ENCODE results near the gene SNX11. TPM values are rescaled to one million over a fixed set of nuclear protein-coding genes. Genes with fewer than 3 reads are reported as not detected.
"Not testable (repeated sequence)": the region's sequence is repeated elsewhere in the genome, so short reads cannot be mapped to it uniquely, and the experiment has no call there.

SNX11 gene
- polyA plus RNA-seq, 1 experiment = 27.3 TPM

DNA sequence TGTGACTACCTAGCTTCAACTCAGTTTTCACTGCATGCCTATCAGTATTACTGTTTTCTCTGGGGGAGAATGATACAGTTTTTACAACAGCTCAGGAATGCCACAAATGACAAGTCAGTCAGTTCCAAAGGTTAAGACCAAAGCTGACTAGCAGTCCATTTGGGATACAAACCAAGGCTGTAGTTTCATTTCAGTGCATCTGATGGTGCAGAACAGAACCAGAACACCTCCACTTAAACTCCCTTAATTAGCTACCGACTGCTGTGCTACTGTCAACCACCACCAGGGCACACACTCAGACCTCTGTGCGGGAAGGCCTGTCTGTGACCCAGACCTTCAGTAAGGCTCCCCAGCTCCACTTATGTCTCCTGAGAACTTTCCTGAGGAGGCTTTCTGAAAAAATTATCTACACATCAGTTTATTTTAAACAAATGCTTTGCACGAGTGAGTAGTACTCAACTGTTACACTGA lies 39.0 kb upstream of the SNX11 start:
- no peak overlapping the region for H3K4me3 ChIP-seq (ENCODE audit: low read depth, low read length)
- peaks cover 10% of the 10 kb centered on the region for H3K36me3 ChIP-seq (ENCODE audit: control insufficient read depth, insufficient read depth, low read length)
- TF ChIP-seq, protein P1, sequence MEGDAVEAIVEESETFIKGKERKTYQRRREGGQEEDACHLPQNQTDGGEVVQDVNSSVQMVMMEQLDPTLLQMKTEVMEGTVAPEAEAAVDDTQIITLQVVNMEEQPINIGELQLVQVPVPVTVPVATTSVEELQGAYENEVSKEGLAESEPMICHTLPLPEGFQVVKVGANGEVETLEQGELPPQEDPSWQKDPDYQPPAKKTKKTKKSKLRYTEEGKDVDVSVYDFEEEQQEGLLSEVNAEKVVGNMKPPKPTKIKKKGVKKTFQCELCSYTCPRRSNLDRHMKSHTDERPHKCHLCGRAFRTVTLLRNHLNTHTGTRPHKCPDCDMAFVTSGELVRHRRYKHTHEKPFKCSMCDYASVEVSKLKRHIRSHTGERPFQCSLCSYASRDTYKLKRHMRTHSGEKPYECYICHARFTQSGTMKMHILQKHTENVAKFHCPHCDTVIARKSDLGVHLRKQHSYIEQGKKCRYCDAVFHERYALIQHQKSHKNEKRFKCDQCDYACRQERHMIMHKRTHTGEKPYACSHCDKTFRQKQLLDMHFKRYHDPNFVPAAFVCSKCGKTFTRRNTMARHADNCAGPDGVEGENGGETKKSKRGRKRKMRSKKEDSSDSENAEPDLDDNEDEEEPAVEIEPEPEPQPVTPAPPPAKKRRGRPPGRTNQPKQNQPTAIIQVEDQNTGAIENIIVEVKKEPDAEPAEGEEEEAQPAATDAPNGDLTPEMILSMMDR (IDR thresholded peaks at IDR 0.05; ENCODE audit: insufficient read depth, low read depth, low read length) = peak; percentile 45
- POLR2A ChIA-PET = interaction anchor here (1.1 kb wide), 1 partner anchor 39 kb away, joined by 3 read pairs; no protein-coding TSS in a partner anchor
- CTCF ChIA-PET = interaction anchor here (0.7 to 3.3 kb wide), 17 partner anchors 9 to 90 kb away, joined by 3 to 35 read pairs (median 4); partner anchors contain the start of genes COPZ2 and NFE2L1
- peak; percentile 32 for DNase-seq (ENCODE audit: low read depth)
- H3K27me3 ChIP-seq (ENCODE audit: control insufficient read depth, insufficient read depth, low read length) = no peaks in the 10 kb centered on the region

DNA sequence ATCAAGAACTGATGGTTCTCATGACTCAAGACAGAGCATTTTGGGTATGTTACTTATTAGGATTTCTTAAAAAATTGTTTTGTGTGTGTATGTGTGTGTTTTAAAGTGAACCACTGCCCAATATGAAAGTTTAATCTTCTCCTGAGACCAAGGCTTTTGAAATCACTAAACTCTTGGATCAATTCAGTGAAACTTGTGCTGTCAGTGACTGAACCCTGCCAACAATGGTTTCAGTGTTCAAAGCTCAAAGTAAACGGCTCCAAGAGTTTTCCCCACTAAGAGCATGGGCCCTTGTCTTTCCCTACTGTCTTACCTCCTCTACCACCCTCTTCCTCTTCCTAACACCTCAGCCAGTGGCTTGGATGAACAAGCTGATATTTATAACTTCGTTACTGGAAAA lies 37.4 kb upstream of the SNX11 start:
- Histone ChIP-seq H3K36me3 (ENCODE audit: control insufficient read depth, insufficient read depth, low read length) (peaks cover 10% of the 10 kb centered on the region), H3K27me3 (ENCODE audit: control insufficient read depth, insufficient read depth, low read length) (no peaks in the 10 kb centered on the region), H3K4me3 (ENCODE audit: low read depth, low read length) (no peak overlapping the region)
- ChIA-PET CTCF (interaction anchor here (1.1 to 3.3 kb wide), 2 partner anchors 41 to 44 kb away, joined by 3 to 35 read pairs; no protein-coding TSS in a partner anchor), POLR2A (no interaction called here)
- DNase-seq (ENCODE audit: low read depth) = no peak
- TF ChIP-seq, protein P1 (IDR thresholded peaks at IDR 0.05; ENCODE audit: insufficient read depth, low read depth, low read length) = no peak

DNA sequence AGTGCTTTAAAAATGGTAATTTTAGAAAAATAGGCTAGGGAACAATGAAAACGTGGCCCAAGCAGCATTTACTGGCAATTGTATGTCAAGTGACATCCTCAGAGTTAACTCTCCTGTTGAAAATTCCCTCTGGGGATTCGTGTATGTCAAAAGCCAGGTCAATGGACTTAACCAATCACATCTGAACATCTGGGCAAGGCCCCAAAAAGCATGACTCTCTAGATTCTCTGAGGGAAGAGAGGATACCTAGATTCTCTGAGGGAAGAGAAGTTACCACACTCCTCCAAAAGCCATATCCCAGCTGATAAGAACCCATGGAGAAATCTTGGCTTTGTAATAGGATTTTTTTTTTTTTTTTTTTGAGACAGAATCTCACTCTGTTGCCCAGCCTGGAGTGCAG lies 35.9 kb upstream of the SNX11 start:
- DNase-seq (ENCODE audit: low read depth) = no peak
- Histone ChIP-seq H3K36me3 (ENCODE audit: control insufficient read depth, insufficient read depth, low read length) (peaks cover 11% of the 10 kb centered on the region), H3K27me3 (ENCODE audit: control insufficient read depth, insufficient read depth, low read length) (no peaks in the 10 kb centered on the region), H3K4me3 (ENCODE audit: low read depth, low read length) (no peak overlapping the region)
- TF ChIP-seq, protein P1 (IDR thresholded peaks at IDR 0.05; ENCODE audit: insufficient read depth, low read depth, low read length) = no peak
- ChIA-PET CTCF (interaction anchor here (0.6 to 10.6 kb wide), 3 partner anchors 35 to 55 kb away, joined by 4 to 200 read pairs (median 16); no protein-coding TSS in a partner anchor), POLR2A (interaction anchor here (0.7 kb wide), 1 partner anchor 29 kb away, joined by 7 read pairs; no protein-coding TSS in a partner anchor)

DNA sequence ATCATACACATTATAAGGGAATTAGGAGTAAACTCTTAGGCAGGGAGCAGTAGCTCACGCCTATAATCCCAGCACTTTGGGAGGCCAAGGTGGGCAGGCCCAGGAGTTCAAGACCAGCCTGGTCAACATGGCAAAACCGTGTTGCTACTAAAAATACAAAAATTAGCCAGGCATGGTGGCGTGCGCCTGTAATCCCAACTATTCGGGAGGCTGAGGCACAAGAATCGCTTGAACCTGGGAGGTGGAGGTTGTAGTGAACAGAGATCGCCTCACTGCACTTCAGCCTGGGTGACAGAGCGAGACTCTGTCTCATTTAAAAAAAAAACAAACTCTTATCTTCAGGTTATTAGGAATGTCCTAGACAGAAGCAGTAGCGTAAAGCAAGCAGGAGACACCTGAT lies 34.8 kb upstream of the SNX11 start:
- H3K4me3 ChIP-seq (ENCODE audit: low read depth, low read length); DNase-seq (ENCODE audit: low read depth); H3K27me3 ChIP-seq (ENCODE audit: control insufficient read depth, insufficient read depth, low read length); POLR2A ChIA-PET: not testable (repeated sequence)
- peaks cover 11% of the 10 kb centered on the region for H3K36me3 ChIP-seq (ENCODE audit: control insufficient read depth, insufficient read depth, low read length)
- CTCF ChIA-PET = interaction anchor here (0.7 to 10.6 kb wide), 6 partner anchors 8 to 61 kb away, joined by 3 to 200 read pairs (median 4); no protein-coding TSS in a partner anchor

DNA sequence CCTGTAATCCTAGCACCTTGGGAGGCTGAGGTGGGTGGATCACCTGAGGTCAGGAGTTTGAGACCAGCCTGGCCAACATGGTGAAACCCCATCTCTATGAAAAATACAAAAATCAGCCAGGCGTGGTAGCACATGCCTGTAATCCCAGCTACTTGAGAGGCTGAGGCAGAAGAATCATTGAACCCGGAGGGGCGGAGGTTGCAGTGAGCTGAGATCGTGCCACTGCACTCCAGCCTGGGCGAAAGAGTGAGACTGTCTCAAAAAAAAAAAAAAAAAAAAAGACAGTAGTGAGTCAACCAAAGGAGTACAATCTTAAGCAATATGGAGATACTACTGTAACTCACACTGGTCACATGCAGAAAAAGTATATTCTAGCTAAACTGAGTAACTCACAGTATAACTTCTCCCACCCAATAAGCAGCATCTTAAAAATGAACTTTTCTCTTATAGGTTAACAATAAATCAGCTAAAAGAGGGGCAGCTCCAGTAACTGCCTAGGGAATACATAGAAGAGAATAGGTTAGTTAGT lies 33.9 kb upstream of the SNX11 start:
- ChIA-PET CTCF (interaction anchor here (0.8 to 10.6 kb wide), 13 partner anchors 9 to 62 kb away, joined by 3 to 200 read pairs (median 4); no protein-coding TSS in a partner anchor), POLR2A (interaction anchor here (0.6 kb wide), 1 partner anchor 962 kb away, joined by 3 read pairs; no protein-coding TSS in a partner anchor)
- H3K4me3 ChIP-seq (ENCODE audit: low read depth, low read length); H3K27me3 ChIP-seq (ENCODE audit: control insufficient read depth, insufficient read depth, low read length); DNase-seq (ENCODE audit: low read depth): not testable (repeated sequence)
- peaks cover 11% of the 10 kb centered on the region for H3K36me3 ChIP-seq (ENCODE audit: control insufficient read depth, insufficient read depth, low read length)

DNA sequence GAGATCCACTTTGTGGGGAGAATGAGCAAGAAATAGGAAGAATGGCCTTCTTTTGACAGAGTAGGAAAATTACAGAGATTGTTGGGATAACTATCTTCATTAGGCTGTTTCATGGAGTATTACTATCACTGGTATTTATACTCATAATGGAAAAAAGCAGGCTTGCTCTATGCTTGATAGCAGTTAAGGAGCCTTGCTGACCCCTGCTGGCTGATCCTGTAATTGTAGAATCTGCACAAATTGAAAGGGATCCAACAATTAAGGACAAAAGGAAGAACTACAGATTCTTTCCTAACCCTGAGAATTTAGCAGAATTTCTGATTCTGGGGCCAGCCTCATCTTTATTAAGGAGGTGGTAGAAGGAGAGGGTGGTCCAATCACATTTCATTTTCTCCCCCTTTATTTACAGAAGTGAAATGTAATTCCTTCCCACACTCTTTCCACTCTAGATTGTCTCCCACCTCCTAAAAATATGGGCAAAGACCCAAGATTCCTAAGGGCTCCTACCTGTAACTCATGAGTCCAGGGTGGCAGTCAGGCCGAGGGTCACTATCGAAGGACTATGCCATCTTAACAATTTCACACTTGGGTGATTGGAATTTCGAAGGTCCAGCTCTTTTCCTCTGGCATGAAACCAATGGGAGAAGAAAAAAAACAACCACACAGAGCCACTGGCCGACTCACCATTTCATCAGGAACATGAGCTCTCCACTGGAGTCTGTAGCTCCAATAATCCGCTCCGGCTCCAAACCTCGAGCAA lies 33.1 kb upstream of the SNX11 start:
- CTCF ChIA-PET = interaction anchor here (0.6 to 10.6 kb wide), 16 partner anchors 11 to 932 kb away, joined by 3 to 200 read pairs (median 4); no protein-coding TSS in a partner anchor
- DNase-seq (ENCODE audit: low read depth) = no peak
- H3K4me3 ChIP-seq (ENCODE audit: low read depth, low read length) = no peak overlapping the region
- POLR2A ChIA-PET = interaction anchor here (0.7 kb wide), 1 partner anchor 43 kb away, joined by 3 read pairs; no protein-coding TSS in a partner anchor
- H3K36me3 ChIP-seq (ENCODE audit: control insufficient read depth, insufficient read depth, low read length) = peaks cover 11% of the 10 kb centered on the region
- no peaks in the 10 kb centered on the region for H3K27me3 ChIP-seq (ENCODE audit: control insufficient read depth, insufficient read depth, low read length)
- TF ChIP-seq, protein P1 (IDR thresholded peaks at IDR 0.05; ENCODE audit: insufficient read depth, low read depth, low read length) = peak; percentile 81

DNA sequence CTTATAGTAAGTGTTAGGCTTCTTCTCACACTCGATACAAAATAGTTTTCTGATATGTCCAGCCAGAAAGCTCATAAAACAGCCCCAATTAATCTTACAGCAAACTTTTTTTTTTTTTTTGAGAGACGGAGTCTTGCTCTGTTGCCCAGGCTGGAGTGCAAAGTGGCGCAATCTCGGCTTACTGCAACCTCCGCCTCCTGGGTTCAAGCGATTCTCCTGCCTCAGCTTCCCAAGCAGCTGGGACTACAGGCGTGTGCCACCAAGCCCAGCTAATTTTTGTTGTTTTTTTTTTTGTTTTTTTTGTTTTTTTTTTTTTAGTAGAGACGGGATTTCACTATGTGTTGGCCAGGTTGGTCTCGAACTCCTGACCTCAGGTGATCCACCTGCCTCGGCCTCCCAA lies 30.4 kb upstream of the SNX11 start:
- DNase-seq (ENCODE audit: low read depth); POLR2A ChIA-PET; H3K27me3 ChIP-seq (ENCODE audit: control insufficient read depth, insufficient read depth, low read length); H3K36me3 ChIP-seq (ENCODE audit: control insufficient read depth, insufficient read depth, low read length); H3K4me3 ChIP-seq (ENCODE audit: low read depth, low read length): not testable (repeated sequence)
- CTCF ChIA-PET = interaction anchor here (1.4 to 10.6 kb wide), 4 partner anchors 9 to 49 kb away, joined by 4 to 200 read pairs (median 30); no protein-coding TSS in a partner anchor

Data from BJ (cell line).